Hepatocyte (in vitro differentiated cells): ENCODE results near the gene MAP3K21. TPM values are rescaled to one million over a fixed set of nuclear protein-coding genes. Genes with fewer than 3 reads are reported as not detected.

ENCODE experiments used
- DNase-seq: peaks from one replicate; pipeline ENCODE4 v3.0.0-alpha.2; 2016; ENCODE audit warnings: low spot score
- H2AFZ ChIP-seq: fragments of 200-600 bp; sonication (generic); 2 replicates; pipeline ENCODE4 v1.6.0; 2016; ENCODE audit warnings: antibody characterized with exemption, mild to moderate bottlenecking
- H3K27ac ChIP-seq: fragments of 200-600 bp; sonication (generic); 2 replicates; pipeline ENCODE4 v1.5.1; 2016; ENCODE audit warnings: mild to moderate bottlenecking
- H3K27me3 ChIP-seq: fragments of 200-600 bp; sonication (generic); 2 replicates; pipeline ENCODE4 v1.6.1; 2016
- H3K36me3 ChIP-seq: fragments of 200-600 bp; sonication (generic); replicated peaks from 2 replicates; pipeline ENCODE4 v1.5.1; 2016; ENCODE audit warnings: low read depth; ENCODE audit not compliant: insufficient read depth
- H3K4me1 ChIP-seq: fragments of 200-600 bp; sonication (generic); 2 replicates; pipeline ENCODE4 v1.5.1; 2016; ENCODE audit warnings: mild to moderate bottlenecking, moderate library complexity; ENCODE audit not compliant: insufficient read depth
- H3K4me2 ChIP-seq: fragments of 200-600 bp; sonication (generic); 2 replicates; pipeline ENCODE4 v1.6.0; 2016
- H3K4me3 ChIP-seq: fragments of 200-600 bp; sonication (generic); 2 replicates; pipeline ENCODE4 v1.5.1; 2016; ENCODE audit warnings: mild to moderate bottlenecking
- H3K79me2 ChIP-seq: fragments of 200-600 bp; sonication (generic); 2 replicates; pipeline ENCODE4 v1.6.0; 2017; ENCODE audit warnings: mild to moderate bottlenecking
- H3K9me2 ChIP-seq: fragments of 200-600 bp; sonication (generic); replicated peaks from 2 replicates; pipeline ENCODE4 v1.6.0; 2017; ENCODE audit warnings: mild to moderate bottlenecking; ENCODE audit not compliant: insufficient read depth
- H3K9me3 ChIP-seq: fragments of 200-600 bp; sonication (generic); 2 replicates; pipeline ENCODE4 v1.5.1; 2016; ENCODE audit warnings: low read depth, mild to moderate bottlenecking
- H4K20me1 ChIP-seq: fragments of 200-600 bp; sonication (generic); 2 replicates; pipeline ENCODE4 v1.6.0; 2016; ENCODE audit warnings: mild to moderate bottlenecking; ENCODE audit not compliant: insufficient read depth, poor library complexity, severe bottlenecking
- CTCF ChIP-seq: fragments of 200-600 bp; sonication (generic); IDR thresholded peaks from 2 replicates; pipeline ENCODE4 v1.5.1; 2016; ENCODE audit warnings: antibody characterized with exemption, mild to moderate bottlenecking; ENCODE audit not compliant: poor library complexity
- EZH2 ChIP-seq: fragments of 200-600 bp; sonication (generic); IDR thresholded peaks from 2 replicates; pipeline ENCODE4 v1.6.1; 2016; ENCODE audit warnings: antibody characterized with exemption, mild to moderate bottlenecking, borderline replicate concordance
- EZH2phosphoT487 ChIP-seq: fragments of 200-600 bp; sonication (generic); IDR thresholded peaks from one replicate; pipeline ENCODE4 v1.6.1; 2018; ENCODE audit warnings: antibody characterized with exemption, mild to moderate bottlenecking, low read depth, moderate library complexity; ENCODE audit not compliant: unreplicated experiment, severe bottlenecking
- WGBS: methylation state at CpG from one replicate; pipeline ENCODE4 v1.1.6; 2016; ENCODE audit warnings: low lambda C conversion rate; ENCODE audit errors: missing lambda C conversion rate; 5-methylcytosine and 5-hydroxymethylcytosine counted together
- polyA plus RNA-seq: library from polyadenylated mRNA; unstranded; fragments of >200 nt; fragmentation: Nextera tagmentation; extraction: Ambion mirVana; gene quantifications from 2 replicates; pipeline ENCODE4 v1.2.1, GENCODE V29; 2016
- total RNA-seq: library from RNA; depleted of rRNA; stranded (reverse); fragments of >200 nt; gene quantifications from 2 replicates; pipeline ENCODE4 v1.2.3, GENCODE V29; 2014

MAP3K21 gene
- total and polyA plus RNA-seq, 2 experiments from 2014 or later: 2.5 to 6.9 TPM

DNA sequence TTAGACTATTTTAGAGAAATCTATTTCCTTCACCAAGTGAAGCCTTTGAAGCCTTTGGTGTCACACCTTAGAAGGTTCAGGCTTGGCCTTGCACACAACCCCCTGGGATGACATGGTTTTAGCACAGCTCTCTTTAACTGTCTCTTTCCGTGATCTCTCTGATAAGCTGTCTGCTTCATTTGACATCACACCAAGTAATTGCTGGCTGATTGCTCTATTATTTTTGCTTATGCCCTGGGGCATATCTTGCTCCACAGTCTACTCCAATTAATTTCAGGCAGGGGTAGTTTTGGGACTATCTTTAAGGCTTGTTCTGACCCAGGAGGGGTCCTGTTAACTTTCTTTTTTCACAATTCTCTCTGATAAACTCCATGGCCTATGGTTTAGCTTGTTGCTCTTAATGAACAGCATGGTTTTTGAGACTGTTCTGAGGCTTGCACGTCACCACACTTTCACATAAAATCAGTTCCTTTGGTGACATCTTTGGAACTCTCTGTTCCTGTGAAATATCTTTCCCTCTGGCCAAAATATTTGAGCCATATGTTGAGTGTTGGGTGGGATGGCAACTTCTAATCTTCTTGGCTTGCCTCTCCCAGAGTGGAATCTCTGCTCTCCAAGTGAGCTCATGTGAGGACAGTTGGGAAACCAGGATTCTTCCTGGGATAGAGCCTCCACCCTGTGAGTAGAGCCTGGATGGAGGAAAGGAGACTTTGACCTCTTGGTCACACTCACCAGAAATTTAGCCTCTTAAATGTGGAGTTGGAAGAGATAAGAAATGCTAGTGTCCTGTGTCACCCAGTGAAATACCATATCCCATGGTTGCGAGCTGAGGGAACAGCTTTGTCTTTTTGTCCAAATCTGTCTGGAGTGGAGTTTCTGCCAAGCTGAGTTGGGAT lies 63.6 kb downstream of the MAP3K21 start:
- Histone ChIP-seq H3K27me3 (no peaks in the 10 kb centered on the region), H3K27ac (no peak overlapping the region), H2AFZ (no peak overlapping the region), H3K79me2 (no peaks in the 10 kb centered on the region), H3K4me2 (no peak overlapping the region), H3K36me3 (no peaks in the 10 kb centered on the region), H3K9me3 (no peaks in the 10 kb centered on the region), H3K4me3 (no peak overlapping the region), H3K4me1 (peaks cover 9% of the 10 kb centered on the region), H4K20me1 (no peaks in the 10 kb centered on the region), H3K9me2 (no peaks in the 10 kb centered on the region)
- WGBS: 69% methylated on average over 3 of the region's 3 CpGs
- peak; percentile 37 for DNase-seq
- TF ChIP-seq CTCF: no peak
- TF ChIP-seq EZH2phosphoT487: no peak
- TF ChIP-seq EZH2: no peak

DNA sequence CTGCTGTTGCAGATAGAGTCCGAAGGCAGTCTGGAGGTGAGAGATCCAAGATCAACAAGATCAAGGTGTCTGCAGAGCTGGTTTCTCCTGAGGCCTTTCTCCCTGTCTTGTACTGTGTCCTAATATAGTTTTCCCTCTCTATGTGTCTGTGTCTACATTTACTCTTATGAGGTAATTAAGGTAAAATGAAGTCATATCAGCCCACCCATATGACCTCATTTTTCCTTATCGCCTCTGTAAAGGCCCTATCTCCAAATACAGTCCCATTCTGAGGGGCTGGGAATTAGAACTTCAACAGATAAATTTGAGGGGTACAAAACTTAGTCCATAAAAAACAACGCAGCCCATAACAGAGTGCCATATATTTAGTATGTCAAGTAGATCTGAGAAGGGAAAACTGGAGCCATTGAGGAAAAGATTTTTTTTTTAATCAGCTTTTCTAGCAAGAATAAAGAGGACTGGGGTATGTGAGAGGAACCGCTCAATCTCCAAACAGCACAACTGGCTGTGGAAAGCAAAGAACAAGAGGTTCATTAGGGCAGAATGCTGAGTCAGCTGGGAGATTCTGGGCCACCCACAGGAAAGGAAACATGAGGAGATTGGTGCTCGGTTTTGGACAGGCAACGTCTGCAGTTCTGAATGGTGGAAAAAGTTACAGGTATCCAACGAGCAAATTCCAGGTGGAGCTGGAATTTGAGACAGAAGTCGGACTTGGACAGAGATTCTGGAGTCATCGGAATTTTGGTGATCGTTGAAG lies 65.7 kb downstream of the MAP3K21 start:
- Histone ChIP-seq H3K4me1 (peaks cover 9% of the 10 kb centered on the region), H3K27me3 (no peaks in the 10 kb centered on the region), H3K9me3 (no peaks in the 10 kb centered on the region), H3K79me2 (no peaks in the 10 kb centered on the region), H3K4me3 (no peak overlapping the region), H3K27ac (no peak overlapping the region), H2AFZ (no peak overlapping the region), H4K20me1 (no peaks in the 10 kb centered on the region), H3K4me2 (no peak overlapping the region), H3K36me3 (no peaks in the 10 kb centered on the region), H3K9me2 (no peaks in the 10 kb centered on the region)
- WGBS: 74% methylated on average over 10 of the region's 10 CpGs
- TF ChIP-seq CTCF (no peak), EZH2phosphoT487 (no peak), EZH2 (no peak)
- DNase-seq: no peak

DNA sequence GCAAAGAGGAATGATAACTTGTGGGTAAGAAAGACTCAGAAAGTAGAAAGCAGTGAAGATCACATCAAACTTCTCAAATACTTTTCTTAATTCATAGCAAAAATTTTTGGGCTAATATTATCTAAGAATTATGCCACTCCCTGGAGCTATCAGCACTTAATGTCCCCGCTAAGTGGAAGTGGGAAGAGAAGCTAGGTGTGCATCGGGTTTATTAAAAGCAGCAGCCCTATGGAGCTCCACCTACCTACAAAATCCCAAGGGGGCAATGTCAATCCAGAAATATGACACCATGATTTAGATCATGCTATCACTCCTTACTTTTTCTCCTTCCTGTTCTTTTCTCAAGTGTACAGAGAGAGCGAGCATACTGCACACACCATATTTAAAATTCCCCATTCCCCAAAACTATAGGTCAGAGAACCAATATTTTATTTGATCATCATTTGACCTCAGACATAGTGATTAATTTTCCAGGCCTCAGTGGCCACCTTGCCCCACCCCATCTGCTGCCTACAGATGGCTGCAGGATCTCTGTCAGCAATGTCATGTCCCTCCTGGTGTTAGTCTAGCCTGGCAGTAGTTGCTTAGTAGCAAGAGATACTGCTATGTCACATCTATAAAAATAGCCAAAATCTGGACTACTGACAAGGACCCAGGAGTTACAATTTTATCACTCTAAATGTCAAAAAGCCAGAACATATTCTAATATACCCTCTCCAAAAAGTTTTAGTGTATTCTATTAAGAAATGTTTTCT lies 66.6 kb downstream of the MAP3K21 start:
- H3K79me2 ChIP-seq: no peaks in the 10 kb centered on the region
- no peak overlapping the region for H3K4me3 ChIP-seq
- no peak overlapping the region for H2AFZ ChIP-seq
- 79% methylated on average over 3 of the region's 3 CpGs for WGBS
- no peak for DNase-seq
- H3K36me3 ChIP-seq: no peaks in the 10 kb centered on the region
- no peak overlapping the region for H3K27ac ChIP-seq
- peaks cover 9% of the 10 kb centered on the region for H3K4me1 ChIP-seq
- TF ChIP-seq EZH2phosphoT487: no peak
- TF ChIP-seq CTCF: no peak
- TF ChIP-seq EZH2: no peak
- H4K20me1 ChIP-seq: no peaks in the 10 kb centered on the region
- no peaks in the 10 kb centered on the region for H3K9me2 ChIP-seq
- H3K27me3 ChIP-seq: no peaks in the 10 kb centered on the region
- H3K9me3 ChIP-seq: no peaks in the 10 kb centered on the region
- no peak overlapping the region for H3K4me2 ChIP-seq
